Neural progenitor cell (in vitro differentiated cells): ENCODE measurements around the gene PRSS16. TPM values are rescaled to one million over a fixed set of nuclear protein-coding genes. Genes with fewer than 3 reads are reported as not detected.

Experiments used
- DNase-seq: peaks from one replicate; pipeline ENCODE4 v3.0.0-alpha.2; 2016; ENCODE audit warnings: low spot score
- H2AFZ ChIP-seq: fragments of 200-600 bp; sonication (generic); replicated peaks from 2 replicates; pipeline ENCODE4 v1.6.1; 2016; ENCODE audit warnings: antibody characterized with exemption
- H3F3A ChIP-seq: fragments of 200-600 bp; sonication (generic); 2 replicates; pipeline ENCODE4 v1.6.1; 2016; ENCODE audit warnings: antibody characterized with exemption, low read depth
- H3K27ac ChIP-seq: fragments of 200-600 bp; sonication (generic); 2 replicates; pipeline ENCODE4 v1.5.1; 2016; ENCODE audit warnings: mild to moderate bottlenecking
- H3K27me3 ChIP-seq: fragments of 200-600 bp; sonication (generic); 2 replicates; pipeline ENCODE4 v1.6.1; 2016; ENCODE audit warnings: mild to moderate bottlenecking, moderate library complexity
- H3K36me3 ChIP-seq: fragments of 200-600 bp; sonication (generic); 2 replicates; pipeline ENCODE4 v1.5.1; 2016
- H3K4me1 ChIP-seq: fragments of 200-600 bp; sonication (generic); 2 replicates; pipeline ENCODE4 v1.6.1; 2016; ENCODE audit warnings: mixed run types
- H3K4me2 ChIP-seq: fragments of 200-600 bp; sonication (generic); 2 replicates; pipeline ENCODE4 v1.6.1; 2016
- H3K4me3 ChIP-seq: fragments of 200-600 bp; sonication (generic); 2 replicates; pipeline ENCODE4 v1.5.1; 2016
- H3K79me2 ChIP-seq: fragments of 200-600 bp; sonication (generic); 2 replicates; pipeline ENCODE4 v1.6.1; 2016; ENCODE audit warnings: low read depth
- H3K9ac ChIP-seq: fragments of 200-600 bp; sonication (generic); 2 replicates; pipeline ENCODE4 v1.6.1; 2016
- H3K9me3 ChIP-seq: fragments of 200-600 bp; sonication (generic); 2 replicates; pipeline ENCODE4 v1.5.1; 2016; ENCODE audit warnings: low read depth
- H4K20me1 ChIP-seq: fragments of 200-600 bp; sonication (generic); 2 replicates; pipeline ENCODE4 v1.6.1; 2016; ENCODE audit warnings: low read depth
- H3K27ac Mint-ChIP-seq: 3 replicates; pipeline ENCODE4 v1.8.0; 2021; ENCODE audit warnings: mixed read lengths
- H3K27me3 Mint-ChIP-seq: 2 replicates; pipeline ENCODE4 v1.8.0; 2022; ENCODE audit warnings: low read depth, mild to moderate bottlenecking, inconsistent platforms, moderate library complexity, mixed read lengths; ENCODE audit not compliant: insufficient read depth
- H3K36me3 Mint-ChIP-seq: 3 replicates; pipeline ENCODE4 v1.8.0; 2021; ENCODE audit warnings: mixed read lengths
- H3K4me1 Mint-ChIP-seq: 3 replicates; pipeline ENCODE4 v1.8.0; 2021; ENCODE audit warnings: mixed read lengths
- H3K4me3 Mint-ChIP-seq: 3 replicates; pipeline ENCODE4 v1.8.0; 2021; ENCODE audit warnings: mild to moderate bottlenecking, moderate library complexity, mixed read lengths
- H3K9me3 Mint-ChIP-seq: 3 replicates; pipeline ENCODE4 v1.8.0; 2020; ENCODE audit warnings: mixed read lengths
- EZH2 ChIP-seq: fragments of 200-600 bp; sonication (generic); IDR thresholded peaks from 2 replicates; pipeline ENCODE4 v1.6.1; 2017; ENCODE audit warnings: antibody characterized with exemption, mild to moderate bottlenecking, moderate library complexity
- EZH2phosphoT487 ChIP-seq: fragments of 200-600 bp; sonication (generic); IDR thresholded peaks from 2 replicates; pipeline ENCODE4 v1.6.1; 2017; ENCODE audit warnings: antibody characterized with exemption
- total RNA-seq: library from RNA; depleted of rRNA; stranded (reverse); fragments of >200 nt; gene quantifications from 2 replicates; pipeline ENCODE4 v1.2.3, GENCODE V29; 2015; ENCODE audit warnings: low replicate concordance
- TF ChIP-seq, protein P1 (sequence below): fragments of 200-600 bp; sonication (generic); IDR thresholded peaks from 2 replicates; pipeline ENCODE4 v1.5.1; 2017; ENCODE audit warnings: antibody characterized with exemption, mild to moderate bottlenecking

Gene PRSS16
- total RNA-seq, 1 donor from 2014 or later = 4.3 TPM

DNA sequence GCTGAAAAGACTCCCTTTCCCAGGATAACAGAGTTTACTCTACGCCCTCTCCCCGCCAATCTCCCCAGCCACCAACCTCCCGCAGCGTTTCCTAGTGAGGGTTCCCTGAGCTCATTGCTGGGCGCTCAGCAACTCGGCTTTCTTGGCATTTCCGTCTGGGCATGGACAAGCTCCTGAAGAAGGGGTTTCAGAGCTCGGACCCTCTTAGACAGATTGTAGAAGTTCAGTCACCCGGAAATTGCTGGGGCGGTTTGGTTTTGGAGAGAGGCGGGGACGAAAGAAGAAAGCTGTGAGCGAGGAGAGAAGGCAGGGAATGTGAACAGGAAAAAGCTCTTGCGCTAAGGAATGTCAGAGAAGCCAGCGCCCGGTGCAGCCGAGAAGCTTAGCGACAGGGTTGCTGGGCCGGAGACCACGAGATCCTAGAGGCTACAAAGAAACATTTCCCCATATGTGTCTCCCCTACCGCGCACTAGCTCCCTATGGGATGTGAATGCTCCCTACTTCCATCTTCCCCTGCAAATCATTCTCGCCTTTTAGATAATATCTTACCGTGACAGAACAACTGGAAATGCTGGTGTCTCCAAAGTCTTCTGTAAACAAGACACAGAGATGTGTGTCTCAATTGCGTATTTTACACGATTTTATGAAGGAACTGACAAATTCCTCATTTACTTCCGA lies 48.7 kb downstream of the PRSS16 start:
- Mint-ChIP-seq H3K27me3 (peaks cover 50% of the 10 kb centered on the region), H3K9me3 (peaks cover 12% of the 10 kb centered on the region), H3K4me1 (peaks cover 35% of the 10 kb centered on the region), H3K36me3 (peaks cover 2% of the 10 kb centered on the region), H3K4me3 (peak overlapping the region; percentile 92), H3K27ac (no peak overlapping the region)
- no peak for TF ChIP-seq EZH2
- TF ChIP-seq, protein P1, sequence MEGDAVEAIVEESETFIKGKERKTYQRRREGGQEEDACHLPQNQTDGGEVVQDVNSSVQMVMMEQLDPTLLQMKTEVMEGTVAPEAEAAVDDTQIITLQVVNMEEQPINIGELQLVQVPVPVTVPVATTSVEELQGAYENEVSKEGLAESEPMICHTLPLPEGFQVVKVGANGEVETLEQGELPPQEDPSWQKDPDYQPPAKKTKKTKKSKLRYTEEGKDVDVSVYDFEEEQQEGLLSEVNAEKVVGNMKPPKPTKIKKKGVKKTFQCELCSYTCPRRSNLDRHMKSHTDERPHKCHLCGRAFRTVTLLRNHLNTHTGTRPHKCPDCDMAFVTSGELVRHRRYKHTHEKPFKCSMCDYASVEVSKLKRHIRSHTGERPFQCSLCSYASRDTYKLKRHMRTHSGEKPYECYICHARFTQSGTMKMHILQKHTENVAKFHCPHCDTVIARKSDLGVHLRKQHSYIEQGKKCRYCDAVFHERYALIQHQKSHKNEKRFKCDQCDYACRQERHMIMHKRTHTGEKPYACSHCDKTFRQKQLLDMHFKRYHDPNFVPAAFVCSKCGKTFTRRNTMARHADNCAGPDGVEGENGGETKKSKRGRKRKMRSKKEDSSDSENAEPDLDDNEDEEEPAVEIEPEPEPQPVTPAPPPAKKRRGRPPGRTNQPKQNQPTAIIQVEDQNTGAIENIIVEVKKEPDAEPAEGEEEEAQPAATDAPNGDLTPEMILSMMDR = no peak
- TF ChIP-seq EZH2phosphoT487 = no peak
- H3F3A ChIP-seq = peaks cover 27% of the 10 kb centered on the region
- peaks cover 73% of the 10 kb centered on the region for H3K27me3 ChIP-seq
- no peaks in the 10 kb centered on the region for H3K36me3 ChIP-seq
- no peaks in the 10 kb centered on the region for H3K79me2 ChIP-seq
- no peaks in the 10 kb centered on the region for H3K9me3 ChIP-seq
- peak overlapping the region; percentile 66 for H3K4me3 ChIP-seq
- H3K27ac ChIP-seq = no peak overlapping the region
- H3K9ac ChIP-seq = no peak overlapping the region
- peak; percentile 91 for DNase-seq
- H4K20me1 ChIP-seq = peaks cover 24% of the 10 kb centered on the region
- H2AFZ ChIP-seq = peak overlapping the region; percentile 75
- peaks cover 12% of the 10 kb centered on the region for H3K4me1 ChIP-seq
- H3K4me2 ChIP-seq = peak overlapping the region; percentile 95

DNA sequence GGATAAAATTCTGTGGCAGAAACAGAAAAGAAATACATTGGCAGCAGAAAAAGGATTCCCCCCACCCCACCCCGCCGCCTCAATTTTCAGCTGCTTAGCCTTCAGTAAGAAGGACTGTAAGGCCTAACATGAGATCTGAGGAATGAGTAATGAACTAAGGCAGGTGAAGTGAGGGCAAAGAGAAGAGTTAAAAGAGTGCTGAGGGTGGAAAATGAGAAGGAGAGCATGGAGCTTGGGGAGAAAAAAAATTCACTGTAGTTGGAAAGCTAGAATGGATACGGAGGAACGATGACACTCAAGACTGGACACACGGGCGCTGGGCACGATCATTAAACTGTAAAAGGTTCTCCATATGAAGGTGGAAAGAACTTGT lies 50.0 kb downstream of the PRSS16 start:
- no peaks in the 10 kb centered on the region for H3K9me3 ChIP-seq
- no peaks in the 10 kb centered on the region for H3K79me2 ChIP-seq
- H3K4me1 ChIP-seq = peaks cover 12% of the 10 kb centered on the region
- no peaks in the 10 kb centered on the region for H3K36me3 ChIP-seq
- TF ChIP-seq EZH2 (peak; percentile 13), EZH2phosphoT487 (no peak)
- H3K27ac ChIP-seq = no peak overlapping the region
- Mint-ChIP-seq H3K27ac (peak overlapping the region; percentile 1), H3K4me3 (peak overlapping the region; percentile 92), H3K9me3 (peaks cover 12% of the 10 kb centered on the region), H3K4me1 (peaks cover 34% of the 10 kb centered on the region), H3K27me3 (peaks cover 42% of the 10 kb centered on the region), H3K36me3 (peaks cover 2% of the 10 kb centered on the region)
- no peak overlapping the region for H3K9ac ChIP-seq
- H3K27me3 ChIP-seq = peaks cover 61% of the 10 kb centered on the region
- peaks cover 27% of the 10 kb centered on the region for H3F3A ChIP-seq
- H3K4me3 ChIP-seq = peak overlapping the region; percentile 66
- peaks cover 19% of the 10 kb centered on the region for H4K20me1 ChIP-seq
- peak overlapping the region; percentile 95 for H3K4me2 ChIP-seq
- DNase-seq = no peak
- H2AFZ ChIP-seq = peak overlapping the region; percentile 56

DNA sequence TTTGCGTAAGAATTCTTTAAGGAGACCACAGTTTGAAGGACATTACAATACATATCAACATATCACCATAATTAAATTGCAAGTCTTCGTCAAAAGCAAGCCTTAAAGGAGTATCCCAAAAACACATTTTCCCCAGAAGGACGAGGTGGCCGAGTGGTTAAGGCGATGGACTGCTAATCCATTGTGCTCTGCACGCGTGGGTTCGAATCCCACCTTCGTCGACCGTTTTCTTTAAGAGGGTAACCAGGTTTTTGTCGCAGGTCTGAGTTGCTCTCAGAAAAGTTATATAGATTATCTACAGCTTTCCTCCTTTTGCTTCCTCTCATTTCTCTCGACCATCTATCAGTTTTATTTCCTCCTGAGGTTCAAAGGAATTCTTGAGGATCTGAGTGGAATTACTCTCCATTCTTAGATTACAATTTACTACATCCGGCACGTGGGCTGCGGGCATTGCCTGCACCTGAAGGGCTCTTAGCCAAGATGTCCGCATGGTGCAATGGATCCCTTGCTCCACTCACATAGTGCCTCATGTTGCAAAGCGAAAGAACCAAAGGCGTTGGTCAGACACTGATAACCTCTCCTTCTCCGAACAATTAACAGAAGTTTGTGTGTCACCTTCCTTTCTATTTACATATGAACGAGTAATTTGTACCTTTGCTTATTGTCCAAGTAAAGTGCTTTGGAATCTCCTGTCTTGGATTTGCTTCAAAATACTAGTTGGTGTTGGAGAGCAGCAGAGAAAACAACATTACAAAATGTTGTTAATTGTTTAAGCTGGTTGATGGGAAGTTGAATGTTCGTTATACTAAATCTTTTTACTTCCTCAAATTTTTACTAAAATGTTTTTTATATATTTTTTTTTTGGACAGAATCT lies 50.6 kb downstream of the PRSS16 start:
- Histone ChIP-seq H3K4me3 (peak overlapping the region; percentile 66), H2AFZ (peak overlapping the region; percentile 56)

More for the DNA sequence above, 50.6 kb downstream of the PRSS16 start:
- peak overlapping the region; percentile 92 for H3K4me3 Mint-ChIP-seq
- peaks cover 55% of the 10 kb centered on the region for H3K27me3 ChIP-seq
- peak; percentile 68 for DNase-seq
- TF ChIP-seq EZH2 = peak; percentile 4
- TF ChIP-seq, protein P1 = no peak
- no peak overlapping the region for H3K9ac ChIP-seq
- peaks cover 2% of the 10 kb centered on the region for H3K36me3 Mint-ChIP-seq
- no peaks in the 10 kb centered on the region for H3K36me3 ChIP-seq
- H3K27me3 Mint-ChIP-seq = peaks cover 46% of the 10 kb centered on the region
- H3K9me3 ChIP-seq = no peaks in the 10 kb centered on the region
- peaks cover 19% of the 10 kb centered on the region for H4K20me1 ChIP-seq
- H3K9me3 Mint-ChIP-seq = peaks cover 12% of the 10 kb centered on the region
- peak overlapping the region; percentile 1 for H3K27ac Mint-ChIP-seq
- peaks cover 27% of the 10 kb centered on the region for H3F3A ChIP-seq
- peak overlapping the region; percentile 95 for H3K4me2 ChIP-seq
- no peak overlapping the region for H3K27ac ChIP-seq
- no peaks in the 10 kb centered on the region for H3K79me2 ChIP-seq
- peaks cover 12% of the 10 kb centered on the region for H3K4me1 ChIP-seq
- H3K4me1 Mint-ChIP-seq = peaks cover 34% of the 10 kb centered on the region
